ENCODE data around the gene CNOT6.

Gene CNOT6

GRCh38 chr5:180591311-180591887 is 97.2 kb downstream of the CNOT6 start, which contains the start of gene SCGB3A1:
SCGB3A1 (minus strand) TSS chr5:180591499; CDS start chr5:180591462, 37 bp downstream.
- Histone ChIP-seq H2BK15ac (replicated peaks; ENCODE audit: low read depth) (no peak within 1 kb of the TSS), H3K56ac (ENCODE audit: low read length) (peak within 1 kb of the TSS; percentile 60), H3K18ac (ENCODE audit: low read length) (no peak within 1 kb of the TSS), H3K36me3 (ENCODE audit: control insufficient read depth, insufficient read depth, low read length) (no peaks in the 10 kb centered on the region), H4K8ac (ENCODE audit: low read depth, low read length) (no peak within 1 kb of the TSS), H3K79me1 (ENCODE audit: low read length) (no peaks in the 10 kb centered on the region), H2BK120ac (ENCODE audit: low read depth, low read length) (no peak within 1 kb of the TSS), H3K23ac (ENCODE audit: low read length) (no peak within 1 kb of the TSS), H2AK5ac (ENCODE audit: low read length) (no peak within 1 kb of the TSS), H3K4me2 (ENCODE audit: low read length) (peak within 1 kb of the TSS; percentile 42), H3K4ac (ENCODE audit: low read depth, low read length) (no peak within 1 kb of the TSS), H3K79me2 (ENCODE audit: control insufficient read depth, insufficient read depth, low read length) (no peaks in the 10 kb centered on the region), H4K5ac (ENCODE audit: low read length) (no peak within 1 kb of the TSS), H3K4me3 (ENCODE audit: low read length) (no peak within 1 kb of the TSS), H3K9ac (ENCODE audit: low read length) (peak within 1 kb of the TSS; percentile 27), H3K27ac (ENCODE audit: low read depth, low read length) (no peak within 1 kb of the TSS), H3K27me3 (ENCODE audit: insufficient read depth, low read length, poor library complexity) (peaks cover 22% of the 10 kb centered on the region), H3K4me1 (ENCODE audit: control insufficient read depth, low read depth, low read length) (no peaks in the 10 kb centered on the region), H2BK5ac (ENCODE audit: low read length) (no peak within 1 kb of the TSS)
- WGBS (ENCODE audit: extremely low coverage, insufficient coverage, low lambda C conversion rate) = no CpG with 5 or more reads among the region's 60 CpGs
- no peak for DNase-seq

GRCh38 chr5:180592176-180592575 is 98.0 kb downstream of the CNOT6 start:
- no peak overlapping the region for H4K5ac ChIP-seq (ENCODE audit: low read length)
- H2BK120ac ChIP-seq (ENCODE audit: low read depth, low read length) = no peak overlapping the region
- no peak overlapping the region for H4K8ac ChIP-seq (ENCODE audit: low read depth, low read length)
- H3K79me2 ChIP-seq (ENCODE audit: control insufficient read depth, insufficient read depth, low read length) = no peaks in the 10 kb centered on the region
- H3K4me1 ChIP-seq (ENCODE audit: control insufficient read depth, low read depth, low read length) = no peaks in the 10 kb centered on the region
- no peaks in the 10 kb centered on the region for H3K36me3 ChIP-seq (ENCODE audit: control insufficient read depth, insufficient read depth, low read length)
- no peak overlapping the region for H3K56ac ChIP-seq (ENCODE audit: low read length)
- no peak overlapping the region for H3K23ac ChIP-seq (ENCODE audit: low read length)
- WGBS (ENCODE audit: extremely low coverage, insufficient coverage, low lambda C conversion rate) = no CpG with 5 or more reads among the region's 10 CpGs
- H3K27ac ChIP-seq (ENCODE audit: low read depth, low read length) = no peak overlapping the region
- H2BK15ac ChIP-seq (replicated peaks; ENCODE audit: low read depth) = no peak overlapping the region
- H3K4me2 ChIP-seq (ENCODE audit: low read length) = no peak overlapping the region
- H2AK5ac ChIP-seq (ENCODE audit: low read length) = no peak overlapping the region
- no peak for DNase-seq
- no peak overlapping the region for H3K4ac ChIP-seq (ENCODE audit: low read depth, low read length)
- no peaks in the 10 kb centered on the region for H3K79me1 ChIP-seq (ENCODE audit: low read length)
- H3K4me3 ChIP-seq (ENCODE audit: low read length) = no peak overlapping the region
- no peak overlapping the region for H3K18ac ChIP-seq (ENCODE audit: low read length)
- H2BK5ac ChIP-seq (ENCODE audit: low read length) = no peak overlapping the region
- no peak overlapping the region for H3K9ac ChIP-seq (ENCODE audit: low read length)
- peaks cover 22% of the 10 kb centered on the region for H3K27me3 ChIP-seq (ENCODE audit: insufficient read depth, low read length, poor library complexity)

GRCh38 chr5:180593446-180594206 is 99.4 kb downstream of the CNOT6 start:
- Histone ChIP-seq H4K8ac (ENCODE audit: low read depth, low read length) (no peak overlapping the region), H2BK120ac (ENCODE audit: low read depth, low read length) (no peak overlapping the region)

GRCh38 chr5:180594311-180595045 is 100.3 kb downstream of the CNOT6 start:
- Histone ChIP-seq H2BK15ac (replicated peaks; ENCODE audit: low read depth) (no peak overlapping the region), H2AK5ac (ENCODE audit: low read length) (no peak overlapping the region), H2BK120ac (ENCODE audit: low read depth, low read length) (no peak overlapping the region), H3K4me2 (ENCODE audit: low read length) (no peak overlapping the region), H3K27me3 (ENCODE audit: insufficient read depth, low read length, poor library complexity) (peaks cover 16% of the 10 kb centered on the region), H3K4me1 (ENCODE audit: control insufficient read depth, low read depth, low read length) (no peaks in the 10 kb centered on the region), H3K79me2 (ENCODE audit: control insufficient read depth, insufficient read depth, low read length) (no peaks in the 10 kb centered on the region), H3K27ac (ENCODE audit: low read depth, low read length) (no peak overlapping the region), H3K9ac (ENCODE audit: low read length) (no peak overlapping the region), H4K8ac (ENCODE audit: low read depth, low read length) (no peak overlapping the region), H3K23ac (ENCODE audit: low read length) (no peak overlapping the region), H4K5ac (ENCODE audit: low read length) (no peak overlapping the region), H3K79me1 (ENCODE audit: low read length) (no peaks in the 10 kb centered on the region), H3K56ac (ENCODE audit: low read length) (no peak overlapping the region), H3K4ac (ENCODE audit: low read depth, low read length) (no peak overlapping the region), H3K18ac (ENCODE audit: low read length) (no peak overlapping the region), H3K36me3 (ENCODE audit: control insufficient read depth, insufficient read depth, low read length) (no peaks in the 10 kb centered on the region), H3K4me3 (ENCODE audit: low read length) (no peak overlapping the region), H2BK5ac (ENCODE audit: low read length) (no peak overlapping the region)
- DNase-seq = no peak
- WGBS (ENCODE audit: extremely low coverage, insufficient coverage, low lambda C conversion rate) = 100% methylated on average over 1 of the region's 17 CpGs

More at GRCh38 chr5:180593446-180594206, 99.4 kb downstream of the CNOT6 start:
- no peak for DNase-seq
- no peaks in the 10 kb centered on the region for H3K79me1 ChIP-seq (ENCODE audit: low read length)
- H3K23ac ChIP-seq (ENCODE audit: low read length) = no peak overlapping the region
- no peaks in the 10 kb centered on the region for H3K36me3 ChIP-seq (ENCODE audit: control insufficient read depth, insufficient read depth, low read length)
- H2BK5ac ChIP-seq (ENCODE audit: low read length) = no peak overlapping the region
- H3K27ac ChIP-seq (ENCODE audit: low read depth, low read length) = no peak overlapping the region
- H3K4me3 ChIP-seq (ENCODE audit: low read length) = no peak overlapping the region
- H3K9ac ChIP-seq (ENCODE audit: low read length) = no peak overlapping the region
- WGBS (ENCODE audit: extremely low coverage, insufficient coverage, low lambda C conversion rate) = no CpG with 5 or more reads among the region's 19 CpGs
- peaks cover 18% of the 10 kb centered on the region for H3K27me3 ChIP-seq (ENCODE audit: insufficient read depth, low read length, poor library complexity)
- H2BK15ac ChIP-seq (replicated peaks; ENCODE audit: low read depth) = no peak overlapping the region
- no peak overlapping the region for H2AK5ac ChIP-seq (ENCODE audit: low read length)
- no peak overlapping the region for H3K18ac ChIP-seq (ENCODE audit: low read length)
- H3K4ac ChIP-seq (ENCODE audit: low read depth, low read length) = no peak overlapping the region
- H3K4me2 ChIP-seq (ENCODE audit: low read length) = no peak overlapping the region
- no peak overlapping the region for H3K56ac ChIP-seq (ENCODE audit: low read length)
- no peak overlapping the region for H4K5ac ChIP-seq (ENCODE audit: low read length)
- no peaks in the 10 kb centered on the region for H3K79me2 ChIP-seq (ENCODE audit: control insufficient read depth, insufficient read depth, low read length)
- no peaks in the 10 kb centered on the region for H3K4me1 ChIP-seq (ENCODE audit: control insufficient read depth, low read depth, low read length)

GRCh38 chr5:180595046-180595379 is 100.8 kb downstream of the CNOT6 start:
- no peak overlapping the region for H3K9ac ChIP-seq (ENCODE audit: low read length)
- H3K4me1 ChIP-seq (ENCODE audit: control insufficient read depth, low read depth, low read length) = no peaks in the 10 kb centered on the region
- no peak overlapping the region for H2AK5ac ChIP-seq (ENCODE audit: low read length)
- no peak overlapping the region for H4K8ac ChIP-seq (ENCODE audit: low read depth, low read length)
- H3K4me3 ChIP-seq (ENCODE audit: low read length) = no peak overlapping the region
- 100% methylated on average over 1 of the region's 2 CpGs for WGBS (ENCODE audit: extremely low coverage, insufficient coverage, low lambda C conversion rate)
- H4K5ac ChIP-seq (ENCODE audit: low read length) = no peak overlapping the region
- no peaks in the 10 kb centered on the region for H3K79me2 ChIP-seq (ENCODE audit: control insufficient read depth, insufficient read depth, low read length)
- no peak overlapping the region for H2BK5ac ChIP-seq (ENCODE audit: low read length)
- no peaks in the 10 kb centered on the region for H3K79me1 ChIP-seq (ENCODE audit: low read length)
- H2BK15ac ChIP-seq (replicated peaks; ENCODE audit: low read depth) = no peak overlapping the region
- no peak overlapping the region for H2BK120ac ChIP-seq (ENCODE audit: low read depth, low read length)
- H3K56ac ChIP-seq (ENCODE audit: low read length) = no peak overlapping the region
- H3K4ac ChIP-seq (ENCODE audit: low read depth, low read length) = no peak overlapping the region
- no peak overlapping the region for H3K27ac ChIP-seq (ENCODE audit: low read depth, low read length)
- H3K18ac ChIP-seq (ENCODE audit: low read length) = no peak overlapping the region
- no peak for DNase-seq
- H3K23ac ChIP-seq (ENCODE audit: low read length) = no peak overlapping the region
- H3K27me3 ChIP-seq (ENCODE audit: insufficient read depth, low read length, poor library complexity) = peaks cover 11% of the 10 kb centered on the region
- H3K4me2 ChIP-seq (ENCODE audit: low read length) = no peak overlapping the region
- no peaks in the 10 kb centered on the region for H3K36me3 ChIP-seq (ENCODE audit: control insufficient read depth, insufficient read depth, low read length)
